ENCODE data around the gene JDP2. TPM values are rescaled to one million over a fixed set of nuclear protein-coding genes. Genes with fewer than 3 reads are reported as not detected.

JDP2 gene
- polyA plus RNA-seq, 1 experiment = 83.8 TPM

GRCh38 chr14:75411214-75411540, 16.6 kb upstream of the JDP2 start:
- POLR2A ChIA-PET = no interaction called here
- Histone ChIP-seq H3K27me3 (ENCODE audit: control insufficient read depth, insufficient read depth, low read length) (peaks cover 3% of the 10 kb centered on the region; the same call in 1 of the 2 replicates), H3K4me3 (ENCODE audit: low read depth, low read length) (no peak overlapping the region), H3K36me3 (ENCODE audit: control insufficient read depth, insufficient read depth, low read length) (no peaks in the 10 kb centered on the region)
- TF ChIP-seq CTCF (IDR thresholded peaks at IDR 0.05; ENCODE audit: insufficient read depth, low read depth, low read length) = no peak
- CTCF ChIA-PET = no interaction called here
- DNase-seq (ENCODE audit: low read depth) = no peak

GRCh38 chr14:75413013-75413412, 14.8 kb upstream of the JDP2 start:
- H3K4me3 ChIP-seq (ENCODE audit: low read depth, low read length) = no peak overlapping the region
- CTCF ChIA-PET = no interaction called here
- peaks cover 3% of the 10 kb centered on the region; the same call in 1 of the 2 replicates for H3K27me3 ChIP-seq (ENCODE audit: control insufficient read depth, insufficient read depth, low read length)
- H3K36me3 ChIP-seq (ENCODE audit: control insufficient read depth, insufficient read depth, low read length) = no peaks in the 10 kb centered on the region
- no peak for DNase-seq (ENCODE audit: low read depth)
- TF ChIP-seq CTCF (IDR thresholded peaks at IDR 0.05; ENCODE audit: insufficient read depth, low read depth, low read length) = no peak
- POLR2A ChIA-PET = no interaction called here

- no peaks in the 10 kb centered on the region for H3K36me3 ChIP-seq (ENCODE audit: control insufficient read depth, insufficient read depth, low read length)
- ChIA-PET POLR2A (interaction anchor here (0.6 kb wide), 1 partner anchor 16 kb away, joined by 14 read pairs; no protein-coding TSS in a partner anchor), CTCF (interaction anchor here (1.5 kb wide), 1 partner anchor 12 kb away, joined by 4 read pairs; no protein-coding TSS in a partner anchor)
- peaks cover 1% of the 10 kb centered on the region; the same call in 1 of the 2 replicates for H3K27me3 ChIP-seq (ENCODE audit: control insufficient read depth, insufficient read depth, low read length)
- DNase-seq (ENCODE audit: low read depth) = no peak
- no peak overlapping the region for H3K4me3 ChIP-seq (ENCODE audit: low read depth, low read length)
- TF ChIP-seq CTCF (IDR thresholded peaks at IDR 0.05; ENCODE audit: insufficient read depth, low read depth, low read length) = no peak
Observed at GRCh38 chr14:75417674-75418073, 10.1 kb upstream of the JDP2 start.

GRCh38 chr14:75418850-75419768, 8.7 kb upstream of the JDP2 start:
- no peak for TF ChIP-seq CTCF (IDR thresholded peaks at IDR 0.05; ENCODE audit: insufficient read depth, low read depth, low read length)
- Histone ChIP-seq H3K4me3 (ENCODE audit: low read depth, low read length) (no peak overlapping the region), H3K36me3 (ENCODE audit: control insufficient read depth, insufficient read depth, low read length) (no peaks in the 10 kb centered on the region), H3K27me3 (ENCODE audit: control insufficient read depth, insufficient read depth, low read length) (no peaks in the 10 kb centered on the region)
- ChIA-PET POLR2A (no interaction called here), CTCF (no interaction called here)
- DNase-seq (ENCODE audit: low read depth) = no peak

- ChIA-PET POLR2A (no interaction called here), CTCF (no interaction called here)
- DNase-seq (ENCODE audit: low read depth) = peak; percentile 26
- no peak overlapping the region for H3K4me3 ChIP-seq (ENCODE audit: low read depth, low read length)
- no peaks in the 10 kb centered on the region for H3K36me3 ChIP-seq (ENCODE audit: control insufficient read depth, insufficient read depth, low read length)
- no peak for TF ChIP-seq CTCF (IDR thresholded peaks at IDR 0.05; ENCODE audit: insufficient read depth, low read depth, low read length)
- H3K27me3 ChIP-seq (ENCODE audit: control insufficient read depth, insufficient read depth, low read length) = no peaks in the 10 kb centered on the region
Observed at GRCh38 chr14:75422169-75422568, 5.7 kb upstream of the JDP2 start.
